Right lobe of liver (tissue), 6 donors: Measurements from ENCODE around the gene SH3BP4. TPM values are rescaled to one million over a fixed set of nuclear protein-coding genes. Genes with fewer than 3 reads are reported as not detected.

Experiments used
- ATAC-seq, 4 donors: fragments of 200-7000 bp; cut with Tn5 transposase; one replicate each; pipeline ENCODE4 v1.9.1; 2020; ENCODE audit warnings: mild to moderate bottlenecking in 4 of 4, moderate library complexity in 4 of 4
- DNase-seq, 3 donors: peaks; one replicate each; pipeline ENCODE4 v3.0.0-alpha.2; 2020
- H3K27ac ChIP-seq, 3 donors: fragments of 200-600 bp; one replicate each; pipeline ENCODE4 v1.8.0; 2022
- H3K27me3 ChIP-seq, 2 donors: fragments of 200-600 bp; one replicate each; pipeline ENCODE4 v1.8.0; 2022
- H3K36me3 ChIP-seq, 4 donors: fragments of 200-600 bp; sonication (generic) in 1 of 4; one replicate each; pipeline versions ENCODE4 v1.5.1 to v1.8.0; 2017 to 2022; ENCODE audit warnings: control low read depth in 1 of 4
- H3K4me1 ChIP-seq, 4 donors: fragments of 200-600 bp; sonication (generic) in 1 of 4; one replicate each; pipeline versions ENCODE4 v1.5.1 to v1.8.0; 2017 to 2022; ENCODE audit warnings: control low read depth in 1 of 4
- H3K4me3 ChIP-seq, 3 donors: fragments of 200-600 bp; one replicate each; pipeline ENCODE4 v1.8.0; 2022
- H3K9me3 ChIP-seq, 4 donors: fragments of 200-600 bp; sonication (generic) in 1 of 4; one replicate each; pipeline versions ENCODE4 v1.5.1 to v1.8.0; 2017 to 2022; ENCODE audit warnings: control low read depth in 1 of 4
- POLR2A ChIP-seq: fragments of 450-650 bp; IDR thresholded peaks from one replicate; pipeline ENCODE4 v1.6.1; 2017; ENCODE audit warnings: antibody characterized with exemption, mild to moderate bottlenecking
- whole genome bisulfite sequencing: methylation state at CpG from one replicate; pipeline ENCODE4 v1.1.6; 2018; ENCODE audit warnings: low coverage, low lambda C conversion rate; ENCODE audit not compliant: insufficient coverage; ENCODE audit errors: missing lambda C conversion rate; 5-methylcytosine and 5-hydroxymethylcytosine counted together
- intact Hi-C, 2 donors: fragments of 100-400 bp; cut with DNase I; formaldehyde crosslinking; loops; one replicate each; pipeline versions ENCODE4 v1.11.2 to v1.14.1; 2022
- total RNA-seq, 6 experiments: library from RNA; depleted of rRNA in 2 of 6; stranded (reverse); fragments of >200 nt in 2 of 6; fragmentation: NEBNext Ultra II Directional in 3 of 6; extraction: Animal tissue kit (Norgen Biotek cat#: 25700) in 3 of 6; gene quantifications; one replicate each; pipeline versions ENCODE4 v1.1.0 to v1.2.4, GENCODE V29; 2016 to 2023
- TF ChIP-seq, protein P1 (sequence below), 4 donors: fragments of 200-600 bp in 3 of 4; fragments of 450-650 bp in 1 of 4; IDR thresholded peaks; one replicate each; pipeline versions ENCODE4 v1.5.1 to v1.8.0; 2016 to 2022; ENCODE audit warnings: antibody characterized with exemption in 4 of 4, mild to moderate bottlenecking in 2 of 4
- donor health status: DM: no; HTN: yes; CAD: no.
- donor health status: DM: no; HTN: no; CAD: no.
- donor health status: DM: no; HTN: no; CAD: no.
- donor health status: DM: no; HTN: yes; CAD: no.
- donor health status: DM: no; HTN: yes; CAD: no.

Gene SH3BP4
- total RNA-seq, 6 experiments from 2014 or later: 18.8 to 30.4 (median 26.3) TPM

DNA sequence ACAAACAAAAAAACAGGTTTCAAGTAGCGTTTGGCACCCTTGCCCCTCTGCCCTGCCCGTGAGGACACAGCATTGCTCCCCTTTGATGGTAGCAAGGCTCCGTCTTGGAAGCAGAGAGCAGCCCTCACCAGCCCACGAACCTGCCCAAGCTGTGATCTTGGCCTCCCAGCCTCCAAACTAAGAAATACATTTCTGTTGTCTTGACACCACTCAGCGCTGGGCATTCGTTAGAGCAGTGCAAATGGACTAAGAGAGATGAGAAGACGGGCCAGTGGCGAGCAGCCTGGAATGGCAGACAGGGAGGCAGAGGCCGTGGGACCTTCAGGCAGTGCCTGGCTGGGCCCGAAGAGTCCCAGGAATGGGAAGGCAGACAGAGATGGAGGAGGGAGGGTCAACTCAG lies 109.8 kb downstream of the SH3BP4 start:
- no peaks in the 10 kb centered on the region for H3K27me3 ChIP-seq
- H3K27ac ChIP-seq: no peak overlapping the region
- 98% methylated on average over 8 of the region's 10 CpGs for WGBS
- no peaks in the 10 kb centered on the region for H3K4me1 ChIP-seq
- no peaks in the 10 kb centered on the region for H3K36me3 ChIP-seq
- H3K9me3 ChIP-seq: no peaks in the 10 kb centered on the region
- no peak for TF ChIP-seq POLR2A
- TF ChIP-seq, protein P1, sequence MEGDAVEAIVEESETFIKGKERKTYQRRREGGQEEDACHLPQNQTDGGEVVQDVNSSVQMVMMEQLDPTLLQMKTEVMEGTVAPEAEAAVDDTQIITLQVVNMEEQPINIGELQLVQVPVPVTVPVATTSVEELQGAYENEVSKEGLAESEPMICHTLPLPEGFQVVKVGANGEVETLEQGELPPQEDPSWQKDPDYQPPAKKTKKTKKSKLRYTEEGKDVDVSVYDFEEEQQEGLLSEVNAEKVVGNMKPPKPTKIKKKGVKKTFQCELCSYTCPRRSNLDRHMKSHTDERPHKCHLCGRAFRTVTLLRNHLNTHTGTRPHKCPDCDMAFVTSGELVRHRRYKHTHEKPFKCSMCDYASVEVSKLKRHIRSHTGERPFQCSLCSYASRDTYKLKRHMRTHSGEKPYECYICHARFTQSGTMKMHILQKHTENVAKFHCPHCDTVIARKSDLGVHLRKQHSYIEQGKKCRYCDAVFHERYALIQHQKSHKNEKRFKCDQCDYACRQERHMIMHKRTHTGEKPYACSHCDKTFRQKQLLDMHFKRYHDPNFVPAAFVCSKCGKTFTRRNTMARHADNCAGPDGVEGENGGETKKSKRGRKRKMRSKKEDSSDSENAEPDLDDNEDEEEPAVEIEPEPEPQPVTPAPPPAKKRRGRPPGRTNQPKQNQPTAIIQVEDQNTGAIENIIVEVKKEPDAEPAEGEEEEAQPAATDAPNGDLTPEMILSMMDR (IDR thresholded peaks at IDR 0.05): no peak
- DNase-seq (no peak), ATAC-seq (no peak)
- intact Hi-C loops: no loop called here
- no peak overlapping the region for H3K4me3 ChIP-seq

DNA sequence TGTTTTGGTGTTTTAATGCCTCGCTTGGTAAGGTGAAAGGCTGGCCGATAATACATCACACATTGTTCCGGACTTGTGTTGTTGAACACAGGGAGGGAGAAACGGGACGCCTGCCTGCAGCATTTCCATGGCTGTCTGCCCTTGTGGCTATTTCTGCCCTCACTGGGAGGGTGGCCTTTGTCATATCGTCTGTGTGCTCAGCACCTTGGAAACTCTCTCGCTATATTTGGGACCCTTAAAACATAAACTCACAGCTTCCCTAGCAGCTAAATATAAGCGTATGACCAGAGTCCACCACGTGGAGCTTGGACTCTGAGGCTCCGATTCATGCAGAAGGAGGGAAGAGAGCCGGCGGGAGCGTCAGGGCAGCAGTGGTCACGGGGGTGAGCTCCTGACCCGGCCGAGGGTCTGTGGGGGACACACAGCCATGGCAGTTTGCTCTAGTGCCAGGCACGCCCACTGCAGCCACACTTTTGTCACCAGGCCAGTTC lies 111.7 kb downstream of the SH3BP4 start:
- Histone ChIP-seq H3K27me3 (no peaks in the 10 kb centered on the region), H3K27ac (no peak overlapping the region), H3K9me3 (no peaks in the 10 kb centered on the region), H3K36me3 (no peaks in the 10 kb centered on the region), H3K4me3 (no peak overlapping the region), H3K4me1 (no peaks in the 10 kb centered on the region)
- peak in 1 of 4 donors; percentile 42 for ATAC-seq
- WGBS: 43% methylated on average over 12 of the region's 17 CpGs
- TF ChIP-seq, protein P1 (IDR thresholded peaks at IDR 0.05): no peak
- no peak for TF ChIP-seq POLR2A
- intact Hi-C loops: no loop called here
- no peak for DNase-seq

DNA sequence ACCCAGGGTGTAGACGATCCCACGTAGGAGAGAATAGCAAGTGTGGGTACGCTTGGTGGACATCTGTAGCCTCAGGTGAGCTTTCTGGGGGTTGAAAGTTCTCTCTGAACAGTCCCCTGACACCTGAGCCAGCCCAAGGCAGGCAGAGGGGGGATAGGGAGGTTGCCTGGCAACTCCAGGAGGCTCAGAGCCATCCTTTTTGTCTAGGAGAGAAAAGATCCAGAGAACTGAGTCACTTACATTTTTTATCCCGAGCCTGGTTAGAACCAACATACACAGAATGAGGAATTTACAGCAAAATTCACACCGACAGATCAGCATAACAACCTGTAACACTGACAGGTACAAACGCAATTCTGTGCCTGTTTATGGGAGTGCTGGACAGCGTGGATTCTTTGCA lies 113.2 kb downstream of the SH3BP4 start:
- Histone ChIP-seq H3K9me3 (no peaks in the 10 kb centered on the region), H3K27ac (no peak overlapping the region), H3K27me3 (no peaks in the 10 kb centered on the region), H3K4me3 (no peak overlapping the region), H3K36me3 (no peaks in the 10 kb centered on the region), H3K4me1 (no peaks in the 10 kb centered on the region)
- intact Hi-C loops: no loop called here
- DNase-seq: no peak
- WGBS: 67% methylated on average over 7 of the region's 7 CpGs
- ATAC-seq: no peak
- TF ChIP-seq, protein P1 (IDR thresholded peaks at IDR 0.05): no peak
- TF ChIP-seq POLR2A: no peak

DNA sequence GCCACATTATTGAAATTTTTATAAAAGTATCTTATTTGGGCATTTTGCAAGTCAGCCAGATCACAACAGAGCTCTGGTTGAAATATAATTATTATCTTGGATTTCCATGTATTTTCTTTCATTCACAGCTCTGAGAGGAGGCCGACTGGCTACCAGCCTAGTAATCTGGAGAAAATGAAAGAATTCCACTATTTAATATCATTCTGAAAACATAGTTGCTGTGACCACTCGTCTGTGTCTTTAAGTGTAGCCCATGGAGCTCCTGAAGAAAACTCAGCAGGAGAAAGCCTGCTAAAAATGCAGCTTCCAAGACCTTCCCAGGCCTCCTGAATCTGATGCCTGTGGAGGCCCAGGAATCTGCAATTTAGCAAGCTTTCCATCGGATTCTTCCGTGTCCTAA lies 114.7 kb downstream of the SH3BP4 start:
- intact Hi-C loops: no loop called here
- DNase-seq (no peak), ATAC-seq (no peak)
- no peak overlapping the region for H3K4me3 ChIP-seq
- no peaks in the 10 kb centered on the region for H3K4me1 ChIP-seq
- H3K36me3 ChIP-seq: no peaks in the 10 kb centered on the region
- no peak for TF ChIP-seq POLR2A
- TF ChIP-seq, protein P1 (IDR thresholded peaks at IDR 0.05): no peak
- H3K9me3 ChIP-seq: no peaks in the 10 kb centered on the region
- no peaks in the 10 kb centered on the region for H3K27me3 ChIP-seq
- 73% methylated on average over 4 of the region's 4 CpGs for WGBS
- H3K27ac ChIP-seq: no peak overlapping the region

DNA sequence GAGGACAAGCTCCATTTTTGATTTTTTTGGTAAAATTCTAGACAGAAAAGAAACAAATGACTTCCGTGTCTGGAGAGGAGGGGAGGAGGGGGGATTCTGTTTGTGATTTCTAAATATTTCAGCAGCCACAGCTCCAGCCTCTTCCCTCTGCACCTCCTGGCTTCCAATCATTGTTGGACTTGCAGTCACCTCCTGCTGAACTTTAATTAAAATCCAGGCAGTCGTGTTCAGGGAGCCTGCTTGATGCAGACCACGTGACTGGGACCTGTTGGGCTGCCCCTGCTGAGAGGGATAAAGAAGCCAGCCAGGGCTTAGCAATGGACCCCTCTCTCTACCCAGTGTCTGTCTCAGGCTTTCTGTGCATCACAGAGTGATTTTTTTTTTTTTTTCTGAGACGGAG lies 115.1 kb downstream of the SH3BP4 start:
- intact Hi-C loops: no loop called here

More for the DNA sequence above, 115.1 kb downstream of the SH3BP4 start:
- Histone ChIP-seq H3K27ac (no peak overlapping the region), H3K27me3 (no peaks in the 10 kb centered on the region), H3K36me3 (no peaks in the 10 kb centered on the region), H3K4me3 (no peak overlapping the region), H3K4me1 (no peaks in the 10 kb centered on the region), H3K9me3 (no peaks in the 10 kb centered on the region)
- no peak for TF ChIP-seq POLR2A
- TF ChIP-seq, protein P1 (IDR thresholded peaks at IDR 0.05): no peak
- ATAC-seq (no peak), DNase-seq (no peak)
- WGBS: 85% methylated on average over 4 of the region's 4 CpGs
